ENCODE data around the gene SORCS1.

GRCh38 chr10:106577266-106577665, 587.2 kb downstream of the SORCS1 start:
- TF ChIP-seq CTCF (IDR thresholded peaks at IDR 0.05), result no peak
- TF ChIP-seq POLR2A (IDR thresholded peaks at IDR 0.05; ENCODE audit: low read depth), result no peak
- TF ChIP-seq EP300 (IDR thresholded peaks at IDR 0.05), result no peak
- no peak for TF ChIP-seq POLR2AphosphoS5 (IDR thresholded peaks at IDR 0.05)

Measured in esophagus muscularis mucosa (tissue), 4 donors.